ENCODE measurements around the gene PTH1R. TPM values are rescaled to one million over a fixed set of nuclear protein-coding genes. Genes with fewer than 3 reads are reported as not detected.

Gene PTH1R
- total RNA-seq, 4 donors from 2014 or later = 2.1 to 26.8 (median 14.5) TPM

DNA sequence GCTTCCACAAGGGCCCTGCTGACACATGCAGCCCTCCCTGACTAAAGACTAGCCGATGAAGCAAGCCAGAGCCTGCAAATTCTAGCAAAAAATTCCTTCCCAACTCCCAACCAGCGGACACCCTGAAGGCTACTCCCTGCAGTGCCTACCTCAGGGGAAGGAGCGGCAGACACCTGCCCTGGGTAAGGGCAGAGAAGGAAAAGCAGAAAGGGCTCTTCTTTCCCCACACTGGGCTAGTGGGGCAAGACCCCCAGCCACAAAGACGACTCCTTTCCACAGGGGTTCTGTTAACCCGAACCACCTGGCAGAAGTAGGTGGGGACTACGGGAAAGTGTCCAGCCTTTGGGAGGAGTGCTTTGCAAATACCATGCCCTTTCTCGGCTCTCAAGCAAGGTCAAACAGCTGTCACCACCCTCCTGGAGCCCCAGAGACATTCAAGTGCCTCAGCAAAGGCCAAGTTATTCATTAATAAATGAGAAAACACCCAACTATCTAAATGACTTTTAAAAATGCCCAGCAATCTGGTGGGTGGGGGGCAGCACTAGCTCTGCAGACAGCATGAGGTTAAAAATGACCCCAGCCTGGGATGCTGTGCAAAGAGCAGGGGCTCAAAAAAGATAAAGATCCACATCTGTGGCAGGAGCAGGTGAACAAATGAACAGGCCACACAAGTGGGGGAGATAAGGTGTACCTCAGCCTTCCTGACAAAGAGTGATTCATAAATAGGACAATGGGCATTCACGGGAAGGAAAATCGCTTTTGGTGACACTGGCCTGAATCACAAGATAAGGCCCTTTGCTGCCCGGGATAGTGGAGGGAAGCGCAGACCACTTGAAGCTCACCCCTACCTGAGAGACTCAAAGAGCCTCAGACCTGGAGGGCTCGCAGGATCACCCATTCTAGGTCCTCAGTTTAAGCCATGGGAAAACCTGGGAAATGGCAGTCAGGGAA lies 66.0 kb downstream of the PTH1R start:
- intact Hi-C loops (cut with DNase I) = no loop called here
- no peak for TF ChIP-seq POLR2A (IDR thresholded peaks at IDR 0.05; ENCODE audit: low read depth)
- TF ChIP-seq EP300 (IDR thresholded peaks at IDR 0.05) = no peak
- TF ChIP-seq, protein P1, sequence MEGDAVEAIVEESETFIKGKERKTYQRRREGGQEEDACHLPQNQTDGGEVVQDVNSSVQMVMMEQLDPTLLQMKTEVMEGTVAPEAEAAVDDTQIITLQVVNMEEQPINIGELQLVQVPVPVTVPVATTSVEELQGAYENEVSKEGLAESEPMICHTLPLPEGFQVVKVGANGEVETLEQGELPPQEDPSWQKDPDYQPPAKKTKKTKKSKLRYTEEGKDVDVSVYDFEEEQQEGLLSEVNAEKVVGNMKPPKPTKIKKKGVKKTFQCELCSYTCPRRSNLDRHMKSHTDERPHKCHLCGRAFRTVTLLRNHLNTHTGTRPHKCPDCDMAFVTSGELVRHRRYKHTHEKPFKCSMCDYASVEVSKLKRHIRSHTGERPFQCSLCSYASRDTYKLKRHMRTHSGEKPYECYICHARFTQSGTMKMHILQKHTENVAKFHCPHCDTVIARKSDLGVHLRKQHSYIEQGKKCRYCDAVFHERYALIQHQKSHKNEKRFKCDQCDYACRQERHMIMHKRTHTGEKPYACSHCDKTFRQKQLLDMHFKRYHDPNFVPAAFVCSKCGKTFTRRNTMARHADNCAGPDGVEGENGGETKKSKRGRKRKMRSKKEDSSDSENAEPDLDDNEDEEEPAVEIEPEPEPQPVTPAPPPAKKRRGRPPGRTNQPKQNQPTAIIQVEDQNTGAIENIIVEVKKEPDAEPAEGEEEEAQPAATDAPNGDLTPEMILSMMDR (IDR thresholded peaks at IDR 0.05) = no peak
- no peak for TF ChIP-seq POLR2AphosphoS5 (IDR thresholded peaks at IDR 0.05)
- Histone ChIP-seq H3K9me3 (no peaks in the 10 kb centered on the region), H3K4me3 (no peak overlapping the region), H3K36me3 (peaks cover 14 to 26% (median 22%) of the 10 kb centered on the region in 4 donors), H3K27me3 (no peaks in the 10 kb centered on the region), H3K27ac (replicated peaks in 1 of 4) (peak overlapping the region; percentile 10 to 35 (median 22)), H3K4me1 (peaks cover 71 to 84% (median 78%) of the 10 kb centered on the region in 4 donors)
- no peak for DNase-seq (ENCODE audit: extremely low spot score)
- 73% methylated on average over 12 of the region's 12 CpGs for WGBS

DNA sequence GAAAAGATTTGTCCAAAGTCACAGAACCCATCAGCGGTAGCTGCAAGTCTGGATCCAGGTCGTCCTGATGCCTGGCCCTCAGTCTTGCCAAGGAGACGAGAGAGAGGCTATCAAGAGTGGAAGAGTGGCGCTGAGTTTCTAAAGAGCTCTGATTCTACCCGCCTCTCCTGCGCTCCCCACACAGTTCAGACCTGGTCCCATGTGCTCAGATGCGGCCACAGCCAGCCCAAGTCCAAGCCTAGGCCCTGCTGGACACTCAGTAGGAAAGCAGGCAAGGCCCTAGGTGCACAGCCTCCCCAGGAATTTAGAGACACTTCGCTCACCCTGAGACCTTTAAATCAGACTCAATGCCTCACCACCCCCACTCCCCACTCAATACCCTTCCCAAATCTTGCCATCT lies 66.7 kb downstream of the PTH1R start:
- peak overlapping the region in 3 of 4 donors; percentile 10 to 35 (median 28) for H3K27ac ChIP-seq (replicated peaks in 1 of 4)
- H3K9me3 ChIP-seq = no peaks in the 10 kb centered on the region
- no peak overlapping the region for H3K4me3 ChIP-seq
- H3K4me1 ChIP-seq = peaks cover 71 to 84% (median 78%) of the 10 kb centered on the region in 4 donors
- WGBS = 91% methylated on average over 8 of the region's 8 CpGs
- no peaks in the 10 kb centered on the region for H3K27me3 ChIP-seq
- TF ChIP-seq POLR2A (IDR thresholded peaks at IDR 0.05; ENCODE audit: low read depth) (no peak), POLR2AphosphoS5 (IDR thresholded peaks at IDR 0.05) (no peak)
- peaks cover 14 to 23% (median 19%) of the 10 kb centered on the region in 4 donors for H3K36me3 ChIP-seq
- DNase-seq (ENCODE audit: extremely low spot score) = no peak
- intact Hi-C loops (cut with DNase I) = no loop called here

DNA sequence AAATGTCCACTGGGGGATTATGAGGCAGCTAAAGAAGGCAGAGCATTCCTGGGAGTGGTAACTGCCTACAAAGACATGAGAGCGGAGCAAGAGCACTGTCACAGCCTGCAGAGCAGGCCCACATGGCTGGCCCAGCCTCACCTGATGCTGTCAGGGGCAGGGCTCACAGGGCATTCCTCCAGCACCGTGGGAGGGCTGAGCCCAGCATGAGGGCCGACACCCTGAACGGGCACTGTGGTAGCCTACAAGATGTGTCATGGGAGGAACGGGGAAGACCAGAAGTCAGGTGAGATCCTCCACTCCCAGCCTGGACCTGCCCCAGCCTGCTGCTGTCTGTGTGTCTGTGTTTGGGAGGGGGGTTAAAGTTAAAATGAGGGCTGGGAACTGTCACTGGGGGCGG lies 68.9 kb downstream of the PTH1R start:
- Histone ChIP-seq H3K4me1 (peaks cover 75 to 95% (median 87%) of the 10 kb centered on the region in 4 donors), H3K27me3 (no peaks in the 10 kb centered on the region), H3K9me3 (no peaks in the 10 kb centered on the region), H3K4me3 (no peak overlapping the region), H3K27ac (replicated peaks in 1 of 4) (peak overlapping the region in 1 of 4 donors; percentile 5), H3K36me3 (peaks cover 0 to 7% (median 2%) of the 10 kb centered on the region in 4 donors)
- intact Hi-C loops (cut with DNase I) = no loop called here
- no peak for DNase-seq (ENCODE audit: extremely low spot score)
- TF ChIP-seq POLR2AphosphoS5 (IDR thresholded peaks at IDR 0.05) (no peak), POLR2A (IDR thresholded peaks at IDR 0.05; ENCODE audit: low read depth) (no peak), EP300 (IDR thresholded peaks at IDR 0.05) (no peak)
- TF ChIP-seq, protein P1 (IDR thresholded peaks at IDR 0.05) = no peak
- WGBS = 92% methylated on average over 6 of the region's 6 CpGs

DNA sequence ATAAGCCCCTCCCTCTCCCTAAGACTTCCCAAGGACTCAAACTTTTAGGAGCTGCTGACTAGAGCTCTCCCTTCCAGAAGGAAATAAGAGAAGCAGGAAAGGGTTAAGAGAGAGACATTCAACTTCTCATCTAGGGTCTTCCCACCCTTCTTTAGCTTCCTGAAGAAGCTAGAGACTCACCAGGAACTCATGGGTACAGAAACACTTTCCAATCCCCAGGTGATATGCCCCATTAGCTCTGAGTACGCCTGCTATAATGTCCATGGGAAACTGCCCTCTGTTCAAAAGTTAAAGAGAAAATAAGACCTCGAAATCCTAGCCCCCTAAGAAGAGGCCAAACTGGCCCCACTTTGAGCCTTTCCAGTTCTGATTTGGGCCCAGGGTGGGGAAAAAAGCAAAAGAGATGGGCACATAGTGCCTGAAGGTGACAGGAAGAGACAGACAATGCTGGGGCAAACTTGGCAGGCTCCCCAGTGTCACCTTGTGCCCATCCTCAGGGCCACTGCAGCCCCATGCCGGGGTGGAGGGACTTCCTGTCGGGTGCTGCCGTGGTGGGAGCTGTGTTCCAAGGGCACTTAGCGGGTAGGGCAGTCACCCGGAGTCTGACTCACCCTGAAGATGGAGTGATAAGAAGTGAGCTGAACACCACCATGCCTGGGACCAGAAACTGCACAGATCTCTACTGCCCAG lies 69.5 kb downstream of the PTH1R start:
- H3K4me3 ChIP-seq = no peak overlapping the region
- intact Hi-C loops (cut with DNase I) = no loop called here
- peaks cover 76 to 91% (median 88%) of the 10 kb centered on the region in 4 donors for H3K4me1 ChIP-seq
- TF ChIP-seq, protein P1 (IDR thresholded peaks at IDR 0.05) = no peak
- TF ChIP-seq EP300 (IDR thresholded peaks at IDR 0.05) (no peak), POLR2AphosphoS5 (IDR thresholded peaks at IDR 0.05) (no peak), POLR2A (IDR thresholded peaks at IDR 0.05; ENCODE audit: low read depth) (no peak)
- WGBS = 60% methylated on average over 7 of the region's 7 CpGs
- H3K27ac ChIP-seq (replicated peaks in 1 of 4) = peak overlapping the region in 1 of 4 donors; percentile 5
- no peaks in the 10 kb centered on the region for H3K9me3 ChIP-seq
- no peak for DNase-seq (ENCODE audit: extremely low spot score)
- no peaks in the 10 kb centered on the region for H3K27me3 ChIP-seq
- H3K36me3 ChIP-seq = peaks cover 0 to 7% (median 2%) of the 10 kb centered on the region in 4 donors

DNA sequence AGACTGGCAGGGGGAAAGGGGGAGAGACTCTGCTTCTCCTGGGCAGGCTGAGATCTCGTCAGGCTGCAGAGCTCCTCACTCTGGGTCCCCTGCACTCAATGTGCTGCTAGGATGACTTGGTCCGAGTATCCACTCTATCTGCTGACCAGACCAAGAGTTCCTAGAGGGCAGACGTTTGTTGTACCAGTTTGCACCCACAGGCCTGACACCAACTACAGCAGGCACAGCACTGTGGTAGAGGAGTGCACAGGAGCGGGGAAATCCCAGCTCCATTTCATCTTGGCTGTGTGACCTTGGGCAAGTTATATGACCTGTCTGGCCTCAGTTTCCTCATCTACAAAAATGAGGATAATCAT lies 70.0 kb downstream of the PTH1R start:
- H3K27ac ChIP-seq (replicated peaks in 1 of 4) = no peak overlapping the region
- 80% methylated on average over 4 of the region's 4 CpGs for WGBS
- DNase-seq (ENCODE audit: extremely low spot score) = no peak
- H3K9me3 ChIP-seq = no peaks in the 10 kb centered on the region
- H3K4me3 ChIP-seq = no peak overlapping the region
- H3K36me3 ChIP-seq = peaks cover 0 to 7% (median 2%) of the 10 kb centered on the region in 4 donors
- peaks cover 76 to 91% (median 90%) of the 10 kb centered on the region in 4 donors for H3K4me1 ChIP-seq
- TF ChIP-seq EP300 (IDR thresholded peaks at IDR 0.05) (no peak), POLR2AphosphoS5 (IDR thresholded peaks at IDR 0.05) (no peak), POLR2A (IDR thresholded peaks at IDR 0.05; ENCODE audit: low read depth) (no peak)
- TF ChIP-seq, protein P1 (IDR thresholded peaks at IDR 0.05) = no peak
- H3K27me3 ChIP-seq = no peaks in the 10 kb centered on the region
- intact Hi-C loops (cut with DNase I) = no loop called here

Measured in esophagus muscularis mucosa (tissue), 4 donors.